Spleen (tissue), 7 donors: ENCODE measurements around the gene POU2F3.

Experiments used
- POLR2A ChIP-seq, 3 donors: fragments of 450-650 bp; IDR thresholded peaks; one replicate each; pipeline ENCODE4 v1.5.1; 2017; ENCODE audit warnings: antibody characterized with exemption in 3 of 3, mild to moderate bottlenecking in 1 of 3
- POLR2AphosphoS5 ChIP-seq, 3 donors: sonication (generic); formaldehyde crosslinking; IDR thresholded peaks; one replicate each; pipeline ENCODE4 v1.5.1; 2017; ENCODE audit warnings: antibody characterized with exemption in 3 of 3
- TF ChIP-seq, protein P1 (sequence below), 11 experiments: fragments of 200-600 bp in 7 of 11; fragments of 450-650 bp in 4 of 11; sonication (generic) in 4 of 11; IDR thresholded peaks in 8 of 11; conservative IDR thresholded peaks in 3 of 11; 1 replicate in 7 of 11; 2 replicates in 4 of 11; pipeline versions ENCODE4 v1.4.0 to v1.8.0; 2016 to 2021; ENCODE audit warnings: antibody characterized with exemption in 11 of 11, inconsistent platforms in 4 of 11, mild to moderate bottlenecking in 1 of 11
- donor health status: DM: no; HTN: no; CAD: no; lungs with moderate emphysema.
- donor health status: DM: no; HTN: no; CAD: no.
- donor health status: DM: no; HTN: no; CAD: no.

DNA sequence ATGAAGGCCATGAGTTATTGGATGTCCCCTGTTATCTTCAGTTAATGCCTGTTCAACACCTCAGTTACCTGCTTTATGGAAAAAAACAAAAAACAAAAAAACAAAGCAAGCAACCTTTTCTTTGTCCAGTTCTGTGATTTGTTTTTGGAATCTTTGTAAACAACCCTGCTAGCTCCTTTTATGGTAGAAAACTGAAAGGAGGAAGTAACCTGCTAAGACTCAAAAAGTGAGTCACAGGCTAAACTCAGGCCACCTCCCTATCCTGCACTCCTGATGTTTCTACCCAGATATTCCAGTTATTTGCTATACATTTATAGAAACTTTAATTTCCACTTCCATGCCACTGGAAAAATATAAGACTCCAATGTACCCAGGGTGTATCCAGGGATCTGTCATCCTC, 64.6 kb downstream of the POU2F3 start:
- no peak for TF ChIP-seq POLR2A (IDR thresholded peaks at IDR 0.05)
- TF ChIP-seq, protein P1, sequence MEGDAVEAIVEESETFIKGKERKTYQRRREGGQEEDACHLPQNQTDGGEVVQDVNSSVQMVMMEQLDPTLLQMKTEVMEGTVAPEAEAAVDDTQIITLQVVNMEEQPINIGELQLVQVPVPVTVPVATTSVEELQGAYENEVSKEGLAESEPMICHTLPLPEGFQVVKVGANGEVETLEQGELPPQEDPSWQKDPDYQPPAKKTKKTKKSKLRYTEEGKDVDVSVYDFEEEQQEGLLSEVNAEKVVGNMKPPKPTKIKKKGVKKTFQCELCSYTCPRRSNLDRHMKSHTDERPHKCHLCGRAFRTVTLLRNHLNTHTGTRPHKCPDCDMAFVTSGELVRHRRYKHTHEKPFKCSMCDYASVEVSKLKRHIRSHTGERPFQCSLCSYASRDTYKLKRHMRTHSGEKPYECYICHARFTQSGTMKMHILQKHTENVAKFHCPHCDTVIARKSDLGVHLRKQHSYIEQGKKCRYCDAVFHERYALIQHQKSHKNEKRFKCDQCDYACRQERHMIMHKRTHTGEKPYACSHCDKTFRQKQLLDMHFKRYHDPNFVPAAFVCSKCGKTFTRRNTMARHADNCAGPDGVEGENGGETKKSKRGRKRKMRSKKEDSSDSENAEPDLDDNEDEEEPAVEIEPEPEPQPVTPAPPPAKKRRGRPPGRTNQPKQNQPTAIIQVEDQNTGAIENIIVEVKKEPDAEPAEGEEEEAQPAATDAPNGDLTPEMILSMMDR (IDR thresholded peaks at IDR 0.05 in 8 of 11, conservative IDR thresholded peaks at IDR 0.05 in 3 of 11), result no peak
- no peak for TF ChIP-seq POLR2AphosphoS5 (IDR thresholded peaks at IDR 0.05)
